Parietal lobe (tissue), 2 donors: ENCODE measurements around the gene TRIM24. TPM values are rescaled to one million over a fixed set of nuclear protein-coding genes. Genes with fewer than 3 reads are reported as not detected.

ENCODE experiments used
- small RNA-seq: library from RNA; depleted of rRNA; stranded (forward); fragments of <200 nt; gene quantifications from one replicate; pipeline ENCODE3, GENCODE V24; 2014; ENCODE audit warnings: low replicate concordance
- total RNA-seq: library from RNA; depleted of rRNA; stranded (reverse); fragments of >200 nt; gene quantifications from one replicate; pipeline ENCODE4 v1.2.3, GENCODE V29; 2014

Gene TRIM24
- total RNA-seq = 56.3 TPM

GRCh38 chr7:138460176-138460648 is at the start of gene TRIM24:
Gene TRIM24 (plus strand): TSS chr7:138460259. CDS start chr7:138460549, 290 bp downstream.

Small RNAs within 50 kb of the gene (small RNA-seq; reads per million reads assigned to genes)
- not detected for gene RF00561

Other genes starting within 250 kb of the TRIM24 start
- gene SVOPL, start 241.1 kb downstream of the TRIM24 start, total RNA-seq = 0.63 TPM